Caco-2 (cell line): ENCODE data around the gene AP3S1. TPM values are rescaled to one million over a fixed set of nuclear protein-coding genes. Genes with fewer than 3 reads are reported as not detected.

Experiments
- BruUV-seq: library from RNA; stranded (reverse); fragments of 400-500 nt; replicated peaks from 2 replicates; lab custom pipeline; 2021; lab: Mats Ljungman, UMichigan
- CTCF ChIA-PET: fragments of 300-600 bp; sonication (Branson Sonifier 250); formaldehyde crosslinking; loops from one replicate; lab custom pipeline; 2022; ENCODE audit warnings: antibody characterized with exemption; lab: Charles Lee
- POLR2A ChIA-PET: fragments of 300-600 bp; sonication (Branson Sonifier 250); formaldehyde crosslinking; loops from one replicate; lab custom pipeline; 2022; ENCODE audit warnings: antibody characterized with exemption; lab: Charles Lee
- DNase-seq, 2 experiments: peaks; one replicate each; pipeline versions ENCODE4 v3.0.0 to v3.0.0-alpha.2; 2020 to 2022
- H3K27me3 ChIP-seq: replicated peaks from 2 replicates; pipeline ENCODE4 v1.6.0; 2011; ENCODE audit warnings: low read length; ENCODE audit not compliant: control insufficient read depth, insufficient read depth
- H3K36me3 ChIP-seq: 2 replicates; pipeline ENCODE4 v1.5.1; 2011; ENCODE audit warnings: low read length; ENCODE audit not compliant: control insufficient read depth, insufficient read depth
- H3K4me1 ChIP-seq: fragments of 250-450 bp; sonication (Bioruptor Pico); 2 replicates; pipeline ENCODE4 v1.5.1; 2020; ENCODE audit warnings: mild to moderate bottlenecking
- H3K4me3 ChIP-seq: 2 replicates; pipeline ENCODE4 v1.5.1; 2011; ENCODE audit warnings: low read depth, mild to moderate bottlenecking, control low read depth, low read length
- H3K9me3 ChIP-seq: fragments of 250-450 bp; sonication (Bioruptor Pico); 2 replicates; pipeline ENCODE4 v1.5.1; 2020; ENCODE audit warnings: mild to moderate bottlenecking, moderate library complexity
- H3K27ac Mint-ChIP-seq: one replicate; pipeline ENCODE4 v1.8.0; 2022; ENCODE audit warnings: mixed read lengths; ENCODE audit not compliant: unreplicated experiment
- H3K27me3 Mint-ChIP-seq: one replicate; pipeline ENCODE4 v1.8.0; 2022; ENCODE audit warnings: mixed read lengths; ENCODE audit not compliant: insufficient read depth, unreplicated experiment
- H3K36me3 Mint-ChIP-seq: one replicate; pipeline ENCODE4 v1.8.0; 2022; ENCODE audit warnings: mild to moderate bottlenecking, mixed read lengths; ENCODE audit not compliant: insufficient read depth, unreplicated experiment
- H3K4me1 Mint-ChIP-seq: one replicate; pipeline ENCODE4 v1.8.0; 2022; ENCODE audit warnings: low read depth, mixed read lengths; ENCODE audit not compliant: unreplicated experiment
- H3K4me3 Mint-ChIP-seq: one replicate; pipeline ENCODE4 v1.8.0; 2022; ENCODE audit warnings: mild to moderate bottlenecking, moderate library complexity, mixed read lengths; ENCODE audit not compliant: unreplicated experiment
- H3K9me3 Mint-ChIP-seq: one replicate; pipeline ENCODE4 v1.8.0; 2022; ENCODE audit warnings: mixed read lengths; ENCODE audit not compliant: unreplicated experiment
- CTCF ChIP-seq, 2 experiments: fragments of 200-600 bp in 1 of 2; IDR thresholded peaks; 1 replicate in 1 of 2; 2 replicates in 1 of 2; pipeline versions ENCODE4 v1.5.1 to v1.8.0; 2011 to 2022; ENCODE audit warnings: antibody characterized with exemption in 1 of 2, control low read depth in 1 of 2, inconsistent platforms in 1 of 2, low read depth in 1 of 2, low read length in 1 of 2, mild to moderate bottlenecking in 1 of 2, moderate library complexity in 1 of 2; ENCODE audit not compliant: insufficient read depth in 1 of 2, severe bottlenecking in 1 of 2, unreplicated experiment in 1 of 2
- intact Hi-C: fragments of 100-400 bp; cut with micrococcal nuclease; formaldehyde crosslinking; loops from one replicate; pipeline ENCODE4 v1.10.0; 2022; ENCODE audit not compliant: unreplicated experiment
- total RNA-seq: library from RNA; stranded (reverse); gene quantifications from 2 replicates; pipeline ENCODE4 v1.2.3, GENCODE V29; 2022

AP3S1 gene
- total RNA-seq, 1 experiment from 2014 or later, result 104 TPM

DNA sequence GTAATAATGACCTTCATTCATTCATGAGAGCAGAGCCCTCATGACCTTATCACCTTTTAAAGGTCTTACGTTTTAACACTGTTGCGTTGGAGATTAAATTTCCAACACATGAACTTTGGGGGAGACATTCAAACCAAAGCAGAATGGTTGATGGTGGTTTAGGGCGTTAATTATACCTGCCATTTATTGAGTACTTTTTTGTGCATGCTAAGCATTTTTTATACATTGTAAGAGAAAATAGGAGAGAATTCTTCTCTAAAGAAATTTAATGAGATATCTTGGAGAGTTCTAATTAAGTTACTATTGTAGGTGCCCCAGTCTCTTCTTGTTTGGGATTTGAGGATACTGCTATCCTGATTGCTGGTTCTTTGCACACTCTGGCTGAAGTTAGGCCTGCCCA lies 12.4 kb downstream of the AP3S1 start:
- H3K36me3 ChIP-seq, result no peaks in the 10 kb centered on the region
- H3K4me3 ChIP-seq, result no peak overlapping the region
- Mint-ChIP-seq H3K27ac (no peak overlapping the region), H3K36me3 (no peaks in the 10 kb centered on the region), H3K4me1 (peaks cover 32% of the 10 kb centered on the region), H3K4me3 (no peak overlapping the region), H3K9me3 (peaks cover 11% of the 10 kb centered on the region), H3K27me3 (no peaks in the 10 kb centered on the region)
- H3K4me1 ChIP-seq, result peaks cover 43% of the 10 kb centered on the region
- no peak for TF ChIP-seq CTCF (IDR thresholded peaks at IDR 0.05; ENCODE audit: insufficient read depth in 1 of 2, low read depth in 1 of 2, low read length in 1 of 2, severe bottlenecking in 1 of 2, unreplicated experiment in 1 of 2)
- CTCF ChIA-PET, result no interaction called here
- no peaks in the 10 kb centered on the region for H3K27me3 ChIP-seq
- 0 out of 2 replicates have a peak, but pooled peaks cover 7% of the 10 kb centered on the region for H3K9me3 ChIP-seq
- no peak for DNase-seq
- intact Hi-C loops, result no loop called here
- POLR2A ChIA-PET, result interaction anchor here (0.6 kb wide), 1 partner anchor 217 kb away, joined by 7 read pairs; no protein-coding TSS in a partner anchor
- BruUV-seq, result no TSS peak

DNA sequence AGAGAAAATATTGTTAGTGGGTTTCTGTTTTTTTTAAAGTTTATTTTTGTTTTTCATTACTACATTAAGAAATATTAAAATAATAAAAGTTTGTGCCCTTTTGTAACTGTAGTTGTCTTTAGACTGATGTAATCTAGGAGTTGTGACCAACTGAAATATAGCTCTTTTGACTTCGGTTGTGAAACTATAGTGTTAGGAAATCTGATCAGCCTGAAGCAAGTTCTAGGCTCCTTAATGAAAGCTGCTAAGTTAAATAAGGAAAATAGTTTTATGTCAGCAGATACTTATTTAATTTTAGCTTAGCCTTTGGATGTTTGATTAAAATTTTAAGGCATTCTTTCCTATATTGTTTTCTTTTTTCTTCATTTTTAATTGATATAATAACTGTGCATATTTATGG lies 14.2 kb downstream of the AP3S1 start:
- intact Hi-C loops, result no loop called here
- 0 out of 2 replicates have a peak, but pooled peaks cover 7% of the 10 kb centered on the region for H3K9me3 ChIP-seq
- ChIA-PET POLR2A (no interaction called here), CTCF (no interaction called here)
- Mint-ChIP-seq H3K27ac (no peak overlapping the region), H3K9me3 (peaks cover 16% of the 10 kb centered on the region), H3K36me3 (no peaks in the 10 kb centered on the region), H3K27me3 (no peaks in the 10 kb centered on the region), H3K4me3 (no peak overlapping the region), H3K4me1 (peaks cover 26% of the 10 kb centered on the region)
- no TSS peak for BruUV-seq
- H3K27me3 ChIP-seq, result no peaks in the 10 kb centered on the region
- no peak for TF ChIP-seq CTCF (IDR thresholded peaks at IDR 0.05; ENCODE audit: insufficient read depth in 1 of 2, low read depth in 1 of 2, low read length in 1 of 2, severe bottlenecking in 1 of 2, unreplicated experiment in 1 of 2)
- H3K4me1 ChIP-seq, result peaks cover 36% of the 10 kb centered on the region
- no peak for DNase-seq
- no peaks in the 10 kb centered on the region for H3K36me3 ChIP-seq
- H3K4me3 ChIP-seq, result no peak overlapping the region

- peak overlapping the region; percentile 36 for H3K27ac Mint-ChIP-seq
- H3K9me3 ChIP-seq, result 0 out of 2 replicates have a peak, but pooled peaks cover 7% of the 10 kb centered on the region
- peaks cover 33% of the 10 kb centered on the region for H3K4me1 ChIP-seq
- intact Hi-C loops, result no loop called here
- no peaks in the 10 kb centered on the region for H3K36me3 Mint-ChIP-seq
- no peak overlapping the region for H3K4me3 ChIP-seq
- H3K9me3 Mint-ChIP-seq, result peaks cover 22% of the 10 kb centered on the region
- H3K4me3 Mint-ChIP-seq, result peak overlapping the region; percentile 7
- CTCF ChIA-PET, result no interaction called here
- no peaks in the 10 kb centered on the region for H3K27me3 ChIP-seq
- H3K36me3 ChIP-seq, result no peaks in the 10 kb centered on the region
- H3K27me3 Mint-ChIP-seq, result no peaks in the 10 kb centered on the region
- peaks cover 28% of the 10 kb centered on the region for H3K4me1 Mint-ChIP-seq
- BruUV-seq, result no TSS peak
- POLR2A ChIA-PET, result no interaction called here
- no peak for DNase-seq
- TF ChIP-seq CTCF (IDR thresholded peaks at IDR 0.05; ENCODE audit: insufficient read depth in 1 of 2, low read depth in 1 of 2, low read length in 1 of 2, severe bottlenecking in 1 of 2, unreplicated experiment in 1 of 2), result no peak
Measured at GRCh38 chr5:115857057-115857479, 15.3 kb downstream of the AP3S1 start.
